Left ventricle myocardium inferior (tissue), 1 donor: Measurements from ENCODE around the gene NDUFV2. TPM values are rescaled to one million over a fixed set of nuclear protein-coding genes. Genes with fewer than 3 reads are reported as not detected.

Experiments
- DNase-seq: peaks from one replicate; pipeline ENCODE4 v3.0.0-alpha.2; 2020
- H3K27ac ChIP-seq: fragments of 200-600 bp; replicated peaks from 2 replicates; pipeline ENCODE4 v1.8.0; 2021
- H3K27me3 ChIP-seq: fragments of 200-600 bp; 2 replicates; pipeline ENCODE4 v1.8.0; 2021; ENCODE audit warnings: low read depth
- H3K36me3 ChIP-seq: fragments of 200-600 bp; 2 replicates; pipeline ENCODE4 v1.8.0; 2021
- H3K4me1 ChIP-seq: fragments of 200-600 bp; 2 replicates; pipeline ENCODE4 v1.8.0; 2021
- H3K4me3 ChIP-seq: fragments of 200-600 bp; 2 replicates; pipeline ENCODE4 v1.8.0; 2021; ENCODE audit warnings: mild to moderate bottlenecking, moderate library complexity
- H3K9me3 ChIP-seq: fragments of 200-600 bp; replicated peaks from 2 replicates; pipeline ENCODE4 v1.8.0; 2021
- intact Hi-C: fragments of 100-400 bp; cut with micrococcal nuclease; formaldehyde crosslinking; loops from one replicate; pipeline ENCODE4 v1.11.0; 2022
- total RNA-seq: library from RNA; stranded (reverse); fragmentation: NEBNext Ultra II Directional; extraction: Animal tissue kit (Norgen Biotek cat#: 25700); gene quantifications from one replicate; pipeline ENCODE4 v1.2.1, GENCODE V29; 2021
- TF ChIP-seq, protein P1 (sequence below): fragments of 200-600 bp; IDR thresholded peaks from 2 replicates; pipeline ENCODE4 v1.8.0; 2021; ENCODE audit warnings: antibody characterized with exemption, mild to moderate bottlenecking, borderline replicate concordance
- donor health status: DM: no; HTN: yes; CAD: no; lungs with severe emphysema.

The NDUFV2 gene
- total RNA-seq, 1 donor from 2014 or later = 455 TPM

DNA sequence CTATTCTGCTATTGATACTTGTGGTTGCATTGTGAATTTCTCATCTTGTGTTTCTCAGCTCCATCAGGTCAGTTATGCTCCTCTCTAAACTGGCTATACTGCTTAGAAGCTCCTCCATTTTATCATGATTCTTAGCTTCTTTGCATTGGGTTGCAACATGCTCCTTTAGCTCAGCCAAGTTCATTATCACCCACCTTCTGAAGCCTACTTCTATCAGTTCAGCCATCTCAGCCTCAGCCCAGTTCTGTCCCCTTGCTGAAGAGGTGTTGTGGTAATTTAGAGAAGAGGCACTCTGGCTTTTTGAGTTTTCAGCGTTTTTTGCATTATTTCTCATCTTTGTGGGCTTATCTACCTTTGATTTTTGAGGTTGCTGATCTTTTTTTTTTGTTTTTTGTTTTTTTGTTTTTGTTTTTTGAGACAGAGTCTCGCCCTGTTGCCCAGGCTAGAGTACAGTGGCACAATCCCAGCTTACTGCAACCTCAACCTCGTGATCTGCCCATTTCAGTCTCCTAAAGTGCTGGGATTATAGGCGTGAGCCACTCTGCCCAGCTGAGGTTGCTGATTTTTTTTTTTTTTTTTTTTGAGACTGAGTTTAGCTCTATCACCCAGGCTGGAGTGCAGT, 70.1 kb downstream of the NDUFV2 start:
- H3K4me3 ChIP-seq = no peak overlapping the region
- no peak for DNase-seq
- H3K9me3 ChIP-seq = peaks cover 4% of the 10 kb centered on the region
- intact Hi-C loops = no loop called here
- H3K4me1 ChIP-seq = peaks cover 53% of the 10 kb centered on the region
- TF ChIP-seq, protein P1, sequence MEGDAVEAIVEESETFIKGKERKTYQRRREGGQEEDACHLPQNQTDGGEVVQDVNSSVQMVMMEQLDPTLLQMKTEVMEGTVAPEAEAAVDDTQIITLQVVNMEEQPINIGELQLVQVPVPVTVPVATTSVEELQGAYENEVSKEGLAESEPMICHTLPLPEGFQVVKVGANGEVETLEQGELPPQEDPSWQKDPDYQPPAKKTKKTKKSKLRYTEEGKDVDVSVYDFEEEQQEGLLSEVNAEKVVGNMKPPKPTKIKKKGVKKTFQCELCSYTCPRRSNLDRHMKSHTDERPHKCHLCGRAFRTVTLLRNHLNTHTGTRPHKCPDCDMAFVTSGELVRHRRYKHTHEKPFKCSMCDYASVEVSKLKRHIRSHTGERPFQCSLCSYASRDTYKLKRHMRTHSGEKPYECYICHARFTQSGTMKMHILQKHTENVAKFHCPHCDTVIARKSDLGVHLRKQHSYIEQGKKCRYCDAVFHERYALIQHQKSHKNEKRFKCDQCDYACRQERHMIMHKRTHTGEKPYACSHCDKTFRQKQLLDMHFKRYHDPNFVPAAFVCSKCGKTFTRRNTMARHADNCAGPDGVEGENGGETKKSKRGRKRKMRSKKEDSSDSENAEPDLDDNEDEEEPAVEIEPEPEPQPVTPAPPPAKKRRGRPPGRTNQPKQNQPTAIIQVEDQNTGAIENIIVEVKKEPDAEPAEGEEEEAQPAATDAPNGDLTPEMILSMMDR = no peak
- H3K36me3 ChIP-seq = no peaks in the 10 kb centered on the region
- H3K27me3 ChIP-seq = no peaks in the 10 kb centered on the region
- no peak overlapping the region for H3K27ac ChIP-seq

DNA sequence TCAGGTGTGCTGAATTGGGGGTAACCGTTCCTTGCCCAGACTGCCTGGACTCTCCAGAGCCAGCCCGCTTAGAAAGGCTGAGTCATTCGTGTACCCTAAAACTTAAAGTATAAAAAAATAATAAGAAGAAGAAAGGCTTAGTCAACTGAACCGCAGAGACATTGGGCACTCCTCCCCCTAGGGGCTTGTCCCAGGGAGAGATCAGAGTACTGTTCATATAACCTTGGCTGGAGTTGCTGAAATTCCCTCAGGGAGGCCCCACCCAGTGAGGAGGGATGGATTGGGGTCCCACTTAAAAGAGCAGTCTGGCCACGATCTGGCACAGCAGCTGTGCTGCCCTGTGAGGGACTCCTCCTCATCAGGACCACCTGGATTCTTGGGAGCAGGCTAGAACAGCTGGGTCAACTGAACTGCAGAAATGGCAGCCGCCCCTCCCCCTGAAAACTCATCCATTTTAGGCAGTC, 71.3 kb downstream of the NDUFV2 start:
- H3K4me3 ChIP-seq = no peak overlapping the region
- TF ChIP-seq, protein P1 = no peak
- H3K4me1 ChIP-seq = peaks cover 60% of the 10 kb centered on the region
- no peak overlapping the region for H3K27ac ChIP-seq
- H3K36me3 ChIP-seq = no peaks in the 10 kb centered on the region
- DNase-seq = no peak
- H3K27me3 ChIP-seq = no peaks in the 10 kb centered on the region
- intact Hi-C loops = no loop called here
- H3K9me3 ChIP-seq = peaks cover 4% of the 10 kb centered on the region

DNA sequence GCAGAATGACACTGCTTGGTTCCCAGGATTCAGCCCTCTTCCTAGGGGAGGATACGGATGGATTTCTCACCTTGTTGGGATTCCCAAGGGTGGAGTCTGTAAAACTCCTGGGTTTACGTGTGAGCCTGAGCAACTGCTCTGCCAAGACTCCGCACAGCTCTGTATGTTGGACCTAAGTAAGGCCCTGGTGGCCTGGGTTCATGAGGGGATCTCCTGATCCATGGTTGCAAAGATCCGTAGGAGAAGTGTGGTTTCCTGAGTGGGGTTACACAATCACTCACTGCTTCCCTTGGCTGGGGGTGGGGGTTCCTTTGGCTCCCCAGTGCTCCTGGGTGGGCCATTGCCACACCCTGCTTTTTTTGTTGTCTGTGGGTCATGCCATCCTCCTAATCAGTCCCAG, 71.8 kb downstream of the NDUFV2 start:
- TF ChIP-seq, protein P1 = no peak
- intact Hi-C loops = no loop called here
- peaks cover 60% of the 10 kb centered on the region for H3K4me1 ChIP-seq
- DNase-seq = no peak
- no peak overlapping the region for H3K4me3 ChIP-seq
- H3K9me3 ChIP-seq = peaks cover 3% of the 10 kb centered on the region
- H3K36me3 ChIP-seq = no peaks in the 10 kb centered on the region
- H3K27me3 ChIP-seq = no peaks in the 10 kb centered on the region
- H3K27ac ChIP-seq = no peak overlapping the region

DNA sequence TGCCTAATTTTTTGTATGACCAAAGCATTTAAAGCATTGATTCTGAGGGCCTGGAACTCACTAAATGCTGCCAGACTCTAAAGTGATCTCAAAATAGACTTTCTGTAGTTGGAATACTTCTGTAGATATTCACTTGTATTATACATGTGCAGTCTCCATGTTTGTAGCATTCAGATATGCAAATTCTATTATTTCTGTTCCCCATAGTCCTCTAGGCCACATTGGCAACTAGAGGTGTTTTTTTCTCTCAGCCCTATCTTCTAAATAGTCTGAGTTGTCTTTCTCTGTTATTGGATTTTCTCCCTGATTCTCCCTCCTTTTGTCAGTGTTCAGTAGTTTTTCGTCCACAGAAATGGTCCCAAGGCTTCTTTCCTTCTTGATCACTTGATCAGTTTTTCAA, 72.6 kb downstream of the NDUFV2 start:
- H3K9me3 ChIP-seq = no peaks in the 10 kb centered on the region
- DNase-seq = no peak
- H3K4me1 ChIP-seq = peaks cover 60% of the 10 kb centered on the region
- no peaks in the 10 kb centered on the region for H3K27me3 ChIP-seq
- no peaks in the 10 kb centered on the region for H3K36me3 ChIP-seq
- TF ChIP-seq, protein P1 = no peak
- no peak overlapping the region for H3K4me3 ChIP-seq
- intact Hi-C loops = no loop called here
- peak overlapping the region; percentile 9 for H3K27ac ChIP-seq

DNA sequence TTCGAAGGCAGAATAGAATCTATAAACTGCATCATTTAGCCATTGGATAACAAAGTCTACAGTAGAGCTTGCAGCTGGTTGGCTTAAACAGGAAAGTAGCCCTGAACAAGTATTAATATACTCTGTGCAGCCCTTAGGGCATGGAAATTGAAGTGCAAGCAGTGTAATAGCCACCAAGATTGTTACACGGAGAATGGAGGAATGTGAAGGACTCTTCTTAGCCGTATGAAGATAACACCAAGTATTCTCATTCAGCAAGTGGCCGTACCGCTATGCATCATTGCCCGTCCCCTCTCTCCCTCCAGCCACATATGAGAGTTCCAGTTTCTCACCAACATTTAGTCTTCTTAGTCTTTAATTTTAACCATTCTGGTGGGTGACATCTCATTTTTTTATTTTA, 74.5 kb downstream of the NDUFV2 start:
- peaks cover 67% of the 10 kb centered on the region for H3K4me1 ChIP-seq
- DNase-seq = no peak
- intact Hi-C loops = no loop called here
- no peaks in the 10 kb centered on the region for H3K36me3 ChIP-seq
- H3K4me3 ChIP-seq = no peak overlapping the region
- peak overlapping the region; percentile 34 for H3K27ac ChIP-seq
- H3K9me3 ChIP-seq = no peaks in the 10 kb centered on the region
- TF ChIP-seq, protein P1 = no peak
- no peaks in the 10 kb centered on the region for H3K27me3 ChIP-seq
